HL-60 (cell line): ENCODE data around the gene ADAMTS2.

ENCODE experiments used
- GABPA ChIP-seq: IDR thresholded peaks from 2 replicates; pipeline ENCODE4 v1.6.1; 2012; ENCODE audit warnings: low read depth
- POLR2AphosphoS5 ChIP-seq: IDR thresholded peaks from 2 replicates; pipeline ENCODE4 v1.6.1; 2012; ENCODE audit warnings: low read depth
- TF ChIP-seq, protein P1 (sequence below): IDR thresholded peaks from one replicate; pipeline ENCODE4 v1.5.1; 2011; ENCODE audit warnings: low read length, control low read depth, inconsistent platforms; ENCODE audit not compliant: insufficient read depth
- TF ChIP-seq, protein P2 (sequence below): IDR thresholded peaks from 2 replicates; pipeline ENCODE4 v1.6.1; 2012; ENCODE audit warnings: low read depth; ENCODE audit not compliant: insufficient replicate concordance

DNA sequence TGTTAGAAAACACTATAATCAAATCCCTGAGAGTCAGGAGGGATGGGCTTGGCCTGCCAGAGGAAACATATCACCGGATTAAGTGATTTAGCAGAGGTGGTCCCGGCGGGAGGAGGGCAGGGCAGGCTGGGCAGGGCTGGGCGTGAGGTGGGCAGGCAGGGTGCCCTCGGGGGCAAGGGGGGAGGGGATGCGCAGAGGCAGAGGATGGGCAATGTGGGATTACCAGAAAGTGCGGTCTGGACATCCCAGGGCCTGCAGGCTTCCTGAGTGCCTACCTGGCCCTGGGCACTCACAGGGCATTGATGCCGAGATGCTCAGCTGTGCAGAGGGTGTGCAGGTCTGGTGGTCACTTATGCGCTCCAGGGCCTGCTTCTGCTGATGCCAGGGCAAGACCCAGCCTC, 115.2 kb downstream of the ADAMTS2 start:
- TF ChIP-seq, protein P1, sequence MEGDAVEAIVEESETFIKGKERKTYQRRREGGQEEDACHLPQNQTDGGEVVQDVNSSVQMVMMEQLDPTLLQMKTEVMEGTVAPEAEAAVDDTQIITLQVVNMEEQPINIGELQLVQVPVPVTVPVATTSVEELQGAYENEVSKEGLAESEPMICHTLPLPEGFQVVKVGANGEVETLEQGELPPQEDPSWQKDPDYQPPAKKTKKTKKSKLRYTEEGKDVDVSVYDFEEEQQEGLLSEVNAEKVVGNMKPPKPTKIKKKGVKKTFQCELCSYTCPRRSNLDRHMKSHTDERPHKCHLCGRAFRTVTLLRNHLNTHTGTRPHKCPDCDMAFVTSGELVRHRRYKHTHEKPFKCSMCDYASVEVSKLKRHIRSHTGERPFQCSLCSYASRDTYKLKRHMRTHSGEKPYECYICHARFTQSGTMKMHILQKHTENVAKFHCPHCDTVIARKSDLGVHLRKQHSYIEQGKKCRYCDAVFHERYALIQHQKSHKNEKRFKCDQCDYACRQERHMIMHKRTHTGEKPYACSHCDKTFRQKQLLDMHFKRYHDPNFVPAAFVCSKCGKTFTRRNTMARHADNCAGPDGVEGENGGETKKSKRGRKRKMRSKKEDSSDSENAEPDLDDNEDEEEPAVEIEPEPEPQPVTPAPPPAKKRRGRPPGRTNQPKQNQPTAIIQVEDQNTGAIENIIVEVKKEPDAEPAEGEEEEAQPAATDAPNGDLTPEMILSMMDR, result no peak
- TF ChIP-seq POLR2AphosphoS5, result no peak
- TF ChIP-seq, protein P2, sequence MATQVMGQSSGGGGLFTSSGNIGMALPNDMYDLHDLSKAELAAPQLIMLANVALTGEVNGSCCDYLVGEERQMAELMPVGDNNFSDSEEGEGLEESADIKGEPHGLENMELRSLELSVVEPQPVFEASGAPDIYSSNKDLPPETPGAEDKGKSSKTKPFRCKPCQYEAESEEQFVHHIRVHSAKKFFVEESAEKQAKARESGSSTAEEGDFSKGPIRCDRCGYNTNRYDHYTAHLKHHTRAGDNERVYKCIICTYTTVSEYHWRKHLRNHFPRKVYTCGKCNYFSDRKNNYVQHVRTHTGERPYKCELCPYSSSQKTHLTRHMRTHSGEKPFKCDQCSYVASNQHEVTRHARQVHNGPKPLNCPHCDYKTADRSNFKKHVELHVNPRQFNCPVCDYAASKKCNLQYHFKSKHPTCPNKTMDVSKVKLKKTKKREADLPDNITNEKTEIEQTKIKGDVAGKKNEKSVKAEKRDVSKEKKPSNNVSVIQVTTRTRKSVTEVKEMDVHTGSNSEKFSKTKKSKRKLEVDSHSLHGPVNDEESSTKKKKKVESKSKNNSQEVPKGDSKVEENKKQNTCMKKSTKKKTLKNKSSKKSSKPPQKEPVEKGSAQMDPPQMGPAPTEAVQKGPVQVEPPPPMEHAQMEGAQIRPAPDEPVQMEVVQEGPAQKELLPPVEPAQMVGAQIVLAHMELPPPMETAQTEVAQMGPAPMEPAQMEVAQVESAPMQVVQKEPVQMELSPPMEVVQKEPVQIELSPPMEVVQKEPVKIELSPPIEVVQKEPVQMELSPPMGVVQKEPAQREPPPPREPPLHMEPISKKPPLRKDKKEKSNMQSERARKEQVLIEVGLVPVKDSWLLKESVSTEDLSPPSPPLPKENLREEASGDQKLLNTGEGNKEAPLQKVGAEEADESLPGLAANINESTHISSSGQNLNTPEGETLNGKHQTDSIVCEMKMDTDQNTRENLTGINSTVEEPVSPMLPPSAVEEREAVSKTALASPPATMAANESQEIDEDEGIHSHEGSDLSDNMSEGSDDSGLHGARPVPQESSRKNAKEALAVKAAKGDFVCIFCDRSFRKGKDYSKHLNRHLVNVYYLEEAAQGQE, result no peak
- TF ChIP-seq GABPA, result no peak
